Liver (tissue), 9 donors: ENCODE results near the gene CDH22. TPM values are rescaled to one million over a fixed set of nuclear protein-coding genes. Genes with fewer than 3 reads are reported as not detected.

ENCODE experiments used
- DNase-seq: peaks from one replicate; pipeline ENCODE4 v3.0.0-alpha.2; 2017; ENCODE audit warnings: low spot score
- H3K27ac ChIP-seq, 2 donors: one replicate each; pipeline ENCODE4 v1.7.0; 2013; ENCODE audit warnings: inconsistent platforms in 2 of 2, low read length in 2 of 2, control low read depth in 1 of 2, low read depth in 1 of 2, mild to moderate bottlenecking in 1 of 2
- H3K27me3 ChIP-seq, 4 donors: one replicate each; pipeline versions ENCODE4 v1.6.1 to v1.7.0; 2013; ENCODE audit warnings: low read length in 3 of 4, inconsistent platforms in 1 of 4, mild to moderate bottlenecking in 1 of 4, moderate library complexity in 1 of 4; ENCODE audit not compliant: control insufficient read depth in 4 of 4, insufficient read depth in 4 of 4
- H3K36me3 ChIP-seq, 4 donors: one replicate each; pipeline versions ENCODE4 v1.6.1 to v1.7.0; 2013; ENCODE audit warnings: low read length in 3 of 4, mild to moderate bottlenecking in 3 of 4, low read depth in 1 of 4, moderate library complexity in 1 of 4; ENCODE audit not compliant: control insufficient read depth in 4 of 4, insufficient read depth in 3 of 4
- H3K4me1 ChIP-seq, 4 donors: one replicate each; pipeline versions ENCODE4 v1.6.1 to v1.7.0; 2013; ENCODE audit warnings: low read length in 3 of 4, mild to moderate bottlenecking in 3 of 4, moderate library complexity in 1 of 4; ENCODE audit not compliant: control insufficient read depth in 4 of 4, insufficient read depth in 4 of 4
- H3K4me3 ChIP-seq, 3 donors: one replicate each; pipeline versions ENCODE4 v1.6.1 to v1.7.0; 2013; ENCODE audit warnings: low read length in 3 of 3, control low read depth in 1 of 3, low read depth in 1 of 3, mild to moderate bottlenecking in 1 of 3
- H3K9ac ChIP-seq, 2 donors: one replicate each; pipeline ENCODE4 v1.7.0; 2013; ENCODE audit warnings: low read length in 2 of 2, mild to moderate bottlenecking in 2 of 2, moderate library complexity in 2 of 2, control low read depth in 1 of 2, low read depth in 1 of 2
- H3K9me3 ChIP-seq, 4 donors: one replicate each; pipeline versions ENCODE4 v1.6.1 to v1.7.0; 2013; ENCODE audit warnings: low read length in 3 of 4; ENCODE audit not compliant: control insufficient read depth in 4 of 4
- EGR1 ChIP-seq, 2 donors: IDR thresholded peaks; 2 replicates each; pipeline ENCODE4 v1.6.1; 2016 to 2018; ENCODE audit warnings: antibody characterized with exemption in 2 of 2, low read depth in 2 of 2
- FOXA1 ChIP-seq: IDR thresholded peaks from 2 replicates; pipeline ENCODE4 v1.6.1; 2016; ENCODE audit warnings: antibody characterized with exemption
- FOXA2 ChIP-seq: IDR thresholded peaks from 2 replicates; pipeline ENCODE4 v1.6.1; 2016; ENCODE audit warnings: antibody characterized with exemption
- GABPA ChIP-seq, 2 donors: IDR thresholded peaks in 1 of 2; conservative IDR thresholded peaks in 1 of 2; 2 replicates each; pipeline ENCODE4 v1.6.1; 2016; ENCODE audit warnings: antibody characterized with exemption in 2 of 2, mild to moderate bottlenecking in 1 of 2, moderate library complexity in 1 of 2
- HNF4A ChIP-seq, 2 donors: conservative IDR thresholded peaks; 2 replicates each; pipeline ENCODE4 v1.6.1; 2016; ENCODE audit warnings: antibody characterized with exemption in 2 of 2, mild to moderate bottlenecking in 2 of 2
- HNF4G ChIP-seq: IDR thresholded peaks from 2 replicates; pipeline ENCODE4 v1.6.1; 2016; ENCODE audit warnings: antibody characterized with exemption
- JUND ChIP-seq, 2 donors: IDR thresholded peaks; 2 replicates each; pipeline ENCODE4 v1.6.1; 2016; ENCODE audit warnings: antibody characterized with exemption in 2 of 2
- RAD21 ChIP-seq, 2 donors: IDR thresholded peaks; 2 replicates each; pipeline ENCODE4 v1.6.1; 2016; ENCODE audit warnings: antibody characterized with exemption in 2 of 2, mild to moderate bottlenecking in 2 of 2
- REST ChIP-seq: IDR thresholded peaks from 2 replicates; pipeline ENCODE4 v1.6.1; 2016; ENCODE audit warnings: antibody characterized with exemption, mild to moderate bottlenecking
- RXRA ChIP-seq, 2 donors: IDR thresholded peaks; 2 replicates each; pipeline ENCODE4 v1.6.1; 2017 to 2018; ENCODE audit warnings: antibody characterized with exemption in 2 of 2, mild to moderate bottlenecking in 1 of 2
- SP1 ChIP-seq: IDR thresholded peaks from 2 replicates; pipeline ENCODE4 v1.6.1; 2018; ENCODE audit warnings: antibody characterized with exemption, mild to moderate bottlenecking
- TAF1 ChIP-seq: conservative IDR thresholded peaks from 2 replicates; pipeline ENCODE4 v1.6.1; 2016; ENCODE audit warnings: antibody characterized with exemption, mild to moderate bottlenecking
- YY1 ChIP-seq: IDR thresholded peaks from 2 replicates; pipeline ENCODE4 v1.6.1; 2016; ENCODE audit warnings: antibody characterized with exemption, mild to moderate bottlenecking
- WGBS: extraction: QIAGEN DNeasy Blood & Tissue Kit; methylation state at CpG from one replicate; pipeline ENCODE4 v1.1.7; 2013; 5-methylcytosine and 5-hydroxymethylcytosine counted together
- polyA plus RNA-seq, 2 donors: library from polyadenylated mRNA; stranded (reverse) in 1 of 2; unstranded in 1 of 2; fragments of 200-250 nt in 1 of 2; fragments of >200 nt in 1 of 2; fragmentation: Nextera tagmentation in 1 of 2; extraction: Ambion mirVana in 1 of 2; gene quantifications; one replicate each; pipeline versions ENCODE4 v1.2.1 to v1.2.3, GENCODE V29; 2013 to 2015
- total RNA-seq, 2 donors: library from RNA; depleted of rRNA; stranded (reverse); fragments of >200 nt; gene quantifications; one replicate each; pipeline ENCODE4 v1.2.3, GENCODE V29; 2014
- TF ChIP-seq, protein P1 (sequence below): IDR thresholded peaks from 2 replicates; pipeline ENCODE4 v1.6.1; 2016; ENCODE audit warnings: antibody characterized with exemption
- TF ChIP-seq, protein P2 (sequence below): IDR thresholded peaks from 2 replicates; pipeline ENCODE4 v1.6.1; 2016; ENCODE audit warnings: antibody characterized with exemption
- TF ChIP-seq, protein P3 (sequence below): fragments of 150-350 bp; IDR thresholded peaks from 2 replicates; pipeline ENCODE4 v1.5.1; 2017; ENCODE audit warnings: improper control_type of control experiment, low read depth, low read length; ENCODE audit not compliant: missing input control
- TF ChIP-seq, protein P4 (sequence below): IDR thresholded peaks from 2 replicates; pipeline ENCODE4 v1.6.1; 2016; ENCODE audit warnings: antibody characterized with exemption
- donor health status: healthy.
- donor health status: healthy.
- donor health status: healthy.
- donor health status: healthy.
- donor health status: healthy.

The CDH22 gene
- total and polyA plus RNA-seq, 4 donors: 0.02 TPM; not detected in 3

- H3K27ac ChIP-seq: no peak overlapping the region
- H3K4me3 ChIP-seq: no peak overlapping the region
- H3K9ac ChIP-seq: no peak overlapping the region
- no peaks in the 10 kb centered on the region for H3K4me1 ChIP-seq
- H3K9me3 ChIP-seq: no peaks in the 10 kb centered on the region
- no peaks in the 10 kb centered on the region for H3K36me3 ChIP-seq
- no peak for DNase-seq
- WGBS: 83% methylated on average over 4 of the region's 4 CpGs
- TF ChIP-seq REST: no peak
- TF ChIP-seq TAF1: no peak
- TF ChIP-seq RXRA (IDR thresholded peaks at IDR 0.05): no peak
- TF ChIP-seq, protein P1, sequence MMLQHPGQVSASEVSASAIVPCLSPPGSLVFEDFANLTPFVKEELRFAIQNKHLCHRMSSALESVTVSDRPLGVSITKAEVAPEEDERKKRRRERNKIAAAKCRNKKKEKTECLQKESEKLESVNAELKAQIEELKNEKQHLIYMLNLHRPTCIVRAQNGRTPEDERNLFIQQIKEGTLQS: no peak
- TF ChIP-seq, protein P2, sequence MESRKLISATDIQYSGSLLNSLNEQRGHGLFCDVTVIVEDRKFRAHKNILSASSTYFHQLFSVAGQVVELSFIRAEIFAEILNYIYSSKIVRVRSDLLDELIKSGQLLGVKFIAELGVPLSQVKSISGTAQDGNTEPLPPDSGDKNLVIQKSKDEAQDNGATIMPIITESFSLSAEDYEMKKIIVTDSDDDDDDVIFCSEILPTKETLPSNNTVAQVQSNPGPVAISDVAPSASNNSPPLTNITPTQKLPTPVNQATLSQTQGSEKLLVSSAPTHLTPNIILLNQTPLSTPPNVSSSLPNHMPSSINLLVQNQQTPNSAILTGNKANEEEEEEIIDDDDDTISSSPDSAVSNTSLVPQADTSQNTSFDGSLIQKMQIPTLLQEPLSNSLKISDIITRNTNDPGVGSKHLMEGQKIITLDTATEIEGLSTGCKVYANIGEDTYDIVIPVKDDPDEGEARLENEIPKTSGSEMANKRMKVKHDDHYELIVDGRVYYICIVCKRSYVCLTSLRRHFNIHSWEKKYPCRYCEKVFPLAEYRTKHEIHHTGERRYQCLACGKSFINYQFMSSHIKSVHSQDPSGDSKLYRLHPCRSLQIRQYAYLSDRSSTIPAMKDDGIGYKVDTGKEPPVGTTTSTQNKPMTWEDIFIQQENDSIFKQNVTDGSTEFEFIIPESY: no peak
- TF ChIP-seq JUND (IDR thresholded peaks at IDR 0.05): no peak
- TF ChIP-seq YY1: no peak
- TF ChIP-seq, protein P3, sequence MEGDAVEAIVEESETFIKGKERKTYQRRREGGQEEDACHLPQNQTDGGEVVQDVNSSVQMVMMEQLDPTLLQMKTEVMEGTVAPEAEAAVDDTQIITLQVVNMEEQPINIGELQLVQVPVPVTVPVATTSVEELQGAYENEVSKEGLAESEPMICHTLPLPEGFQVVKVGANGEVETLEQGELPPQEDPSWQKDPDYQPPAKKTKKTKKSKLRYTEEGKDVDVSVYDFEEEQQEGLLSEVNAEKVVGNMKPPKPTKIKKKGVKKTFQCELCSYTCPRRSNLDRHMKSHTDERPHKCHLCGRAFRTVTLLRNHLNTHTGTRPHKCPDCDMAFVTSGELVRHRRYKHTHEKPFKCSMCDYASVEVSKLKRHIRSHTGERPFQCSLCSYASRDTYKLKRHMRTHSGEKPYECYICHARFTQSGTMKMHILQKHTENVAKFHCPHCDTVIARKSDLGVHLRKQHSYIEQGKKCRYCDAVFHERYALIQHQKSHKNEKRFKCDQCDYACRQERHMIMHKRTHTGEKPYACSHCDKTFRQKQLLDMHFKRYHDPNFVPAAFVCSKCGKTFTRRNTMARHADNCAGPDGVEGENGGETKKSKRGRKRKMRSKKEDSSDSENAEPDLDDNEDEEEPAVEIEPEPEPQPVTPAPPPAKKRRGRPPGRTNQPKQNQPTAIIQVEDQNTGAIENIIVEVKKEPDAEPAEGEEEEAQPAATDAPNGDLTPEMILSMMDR: no peak
- no peak for TF ChIP-seq SP1
- TF ChIP-seq GABPA (IDR thresholded peaks at IDR 0.05 in 1 of 2, conservative IDR thresholded peaks at IDR 0.05 in 1 of 2): no peak
- no peaks in the 10 kb centered on the region for H3K27me3 ChIP-seq
Measured at GRCh38 chr20:46194409-46194808, 113.9 kb downstream of the CDH22 start.

DNA sequence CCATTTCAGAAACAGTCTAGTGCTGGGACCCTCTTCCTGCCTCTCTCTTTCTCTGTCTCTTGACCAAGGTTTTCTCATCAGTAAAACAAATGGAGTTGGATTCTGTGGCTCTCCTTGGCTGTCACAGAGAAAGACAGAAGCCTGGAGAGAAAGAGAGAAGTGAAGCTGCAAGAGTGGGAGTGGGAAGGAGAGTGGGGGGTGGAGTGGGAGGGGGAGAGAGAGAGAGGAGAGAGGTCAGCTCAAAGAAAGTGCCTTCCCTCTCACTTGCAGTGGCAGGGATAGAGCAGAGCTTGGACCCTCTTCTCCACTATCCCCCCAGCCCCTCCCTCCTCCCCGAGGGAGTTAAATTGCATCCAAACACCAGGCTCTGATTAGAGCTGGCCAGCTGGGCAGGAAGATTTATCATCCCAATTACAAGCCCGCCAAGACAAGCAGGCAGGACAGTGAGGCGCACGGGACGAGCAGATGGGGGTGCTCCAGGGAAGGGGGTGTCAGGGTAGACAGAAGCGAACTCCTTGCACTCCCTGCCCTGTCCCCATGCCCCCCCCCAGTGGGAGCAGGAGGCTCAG is 115.8 kb downstream of the CDH22 start:
- Histone ChIP-seq H3K36me3 (no peaks in the 10 kb centered on the region), H3K9me3 (no peaks in the 10 kb centered on the region), H3K27me3 (peaks cover 0 to 6% (median 0%) of the 10 kb centered on the region in 4 donors), H3K4me3 (no peak overlapping the region), H3K9ac (no peak overlapping the region), H3K27ac (no peak overlapping the region), H3K4me1 (no peaks in the 10 kb centered on the region)
- WGBS: 14% methylated on average over 6 of the region's 6 CpGs
- DNase-seq: no peak
- TF ChIP-seq GABPA (IDR thresholded peaks at IDR 0.05 in 1 of 2, conservative IDR thresholded peaks at IDR 0.05 in 1 of 2) (no peak), SP1 (no peak), REST (no peak), YY1 (no peak), TAF1 (no peak), JUND (IDR thresholded peaks at IDR 0.05) (no peak), FOXA1 (no peak), RAD21 (IDR thresholded peaks at IDR 0.05) (no peak), RXRA (IDR thresholded peaks at IDR 0.05) (no peak), HNF4G (no peak), HNF4A (conservative IDR thresholded peaks at IDR 0.05) (no peak), EGR1 (IDR thresholded peaks at IDR 0.05; ENCODE audit: low read depth in 2 of 2) (no peak), FOXA2 (no peak)
- TF ChIP-seq, protein P1: no peak
- TF ChIP-seq, protein P4, sequence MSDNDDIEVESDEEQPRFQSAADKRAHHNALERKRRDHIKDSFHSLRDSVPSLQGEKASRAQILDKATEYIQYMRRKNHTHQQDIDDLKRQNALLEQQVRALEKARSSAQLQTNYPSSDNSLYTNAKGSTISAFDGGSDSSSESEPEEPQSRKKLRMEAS: no peak
